ENCODE data around the gene TBL1XR1.

GRCh38 chr3:176974279-176974678 is 223.0 kb downstream of the TBL1XR1 start:
- TF ChIP-seq NANOG (IDR thresholded peaks at IDR 0.05; ENCODE audit: insufficient read depth, low read depth, low read length, poor library complexity, severe bottlenecking) (no peak), YY1 (IDR thresholded peaks at IDR 0.05; ENCODE audit: low read depth, low read length) (no peak), CTCF (IDR thresholded peaks at IDR 0.05; ENCODE audit: control extremely low read depth in 1 of 3, insufficient read depth in 1 of 3, low read depth in 1 of 3, low read length in 3 of 3) (no peak)

All from H1 (cell line).